ENCODE measurements around the gene TRAF3IP1. TPM values are rescaled to one million over a fixed set of nuclear protein-coding genes. Genes with fewer than 3 reads are reported as not detected.
"Not testable (repeated sequence)": the region's sequence is repeated elsewhere in the genome, so short reads cannot be mapped to it uniquely, and the experiment has no call there.

Gene TRAF3IP1
- total RNA-seq, 2 experiments from 2014 or later: 5.1 to 6.9 TPM

DNA sequence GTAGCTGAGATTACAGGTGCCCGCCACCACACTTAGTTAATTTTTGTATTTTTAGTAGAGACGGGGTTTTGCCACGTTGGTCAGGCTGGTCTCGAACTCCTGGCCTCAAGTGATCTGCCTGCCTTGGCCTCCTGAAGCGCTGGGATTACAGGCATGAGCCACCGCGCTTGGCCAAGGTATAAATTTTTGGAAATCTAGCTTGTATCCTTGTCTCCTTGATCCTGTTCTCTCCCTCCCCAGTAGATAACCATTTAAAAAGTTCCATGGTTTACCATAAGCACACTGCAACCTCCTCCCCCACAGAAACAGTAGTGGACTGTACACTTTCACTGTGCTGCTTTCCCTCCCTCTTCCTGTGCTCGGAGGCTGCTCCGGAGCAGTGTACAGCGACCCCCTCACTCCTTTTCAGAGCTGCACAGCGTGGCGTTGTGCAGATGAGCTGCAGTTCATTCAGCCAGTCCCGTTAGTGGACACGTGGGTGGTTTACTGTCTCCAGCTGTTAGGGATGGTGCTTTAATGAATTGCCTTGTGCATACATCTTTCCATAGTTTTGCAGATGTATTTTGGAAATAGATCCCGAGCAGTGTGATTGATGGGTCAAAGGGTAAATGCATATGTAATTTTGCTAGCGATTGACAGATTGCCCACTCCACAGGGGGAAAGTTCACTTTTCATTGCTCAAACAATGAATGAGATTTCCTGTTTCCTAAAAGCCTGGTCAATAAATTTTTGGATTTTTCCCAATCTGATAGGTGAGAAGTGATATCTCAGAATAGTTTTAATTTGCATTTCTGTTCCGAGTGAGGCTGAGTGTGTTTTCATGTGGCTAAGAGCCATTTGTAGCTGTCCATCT lies 121.2 kb downstream of the TRAF3IP1 start:
- POLR2A ChIA-PET: no interaction called here
- CTCF ChIA-PET: no interaction called here
- Histone ChIP-seq H3K27me3 (ENCODE audit: control insufficient read depth in 1 of 2, insufficient read depth in 2 of 2, low read length in 2 of 2) (no peaks in the 10 kb centered on the region), H3K9me3 (ENCODE audit: control insufficient read depth in 1 of 2, insufficient read depth in 1 of 2, low read length in 2 of 2) (no peaks in the 10 kb centered on the region), H3K36me3 (ENCODE audit: insufficient read depth, low read length) (peaks cover 62% of the 10 kb centered on the region), H3K4me1 (ENCODE audit: insufficient read depth, low read length) (peaks cover 20% of the 10 kb centered on the region), H3K4me3 (ENCODE audit: low read length) (no peak overlapping the region), H3K27ac (ENCODE audit: low read depth in 1 of 2, low read length in 2 of 2) (no peak overlapping the region)
- H3K27me3 Mint-ChIP-seq: no peaks in the 10 kb centered on the region
- H3K4me3 Mint-ChIP-seq: no peak overlapping the region
- H3K9me3 Mint-ChIP-seq: no peaks in the 10 kb centered on the region
- peak overlapping the region; percentile 82 for H3K27ac Mint-ChIP-seq
- no peak for DNase-seq
- peaks cover 93% of the 10 kb centered on the region for H3K36me3 Mint-ChIP-seq (ENCODE audit: low read depth)
- no peak for ATAC-seq (ENCODE audit: poor library complexity)
- TF ChIP-seq, protein P1, sequence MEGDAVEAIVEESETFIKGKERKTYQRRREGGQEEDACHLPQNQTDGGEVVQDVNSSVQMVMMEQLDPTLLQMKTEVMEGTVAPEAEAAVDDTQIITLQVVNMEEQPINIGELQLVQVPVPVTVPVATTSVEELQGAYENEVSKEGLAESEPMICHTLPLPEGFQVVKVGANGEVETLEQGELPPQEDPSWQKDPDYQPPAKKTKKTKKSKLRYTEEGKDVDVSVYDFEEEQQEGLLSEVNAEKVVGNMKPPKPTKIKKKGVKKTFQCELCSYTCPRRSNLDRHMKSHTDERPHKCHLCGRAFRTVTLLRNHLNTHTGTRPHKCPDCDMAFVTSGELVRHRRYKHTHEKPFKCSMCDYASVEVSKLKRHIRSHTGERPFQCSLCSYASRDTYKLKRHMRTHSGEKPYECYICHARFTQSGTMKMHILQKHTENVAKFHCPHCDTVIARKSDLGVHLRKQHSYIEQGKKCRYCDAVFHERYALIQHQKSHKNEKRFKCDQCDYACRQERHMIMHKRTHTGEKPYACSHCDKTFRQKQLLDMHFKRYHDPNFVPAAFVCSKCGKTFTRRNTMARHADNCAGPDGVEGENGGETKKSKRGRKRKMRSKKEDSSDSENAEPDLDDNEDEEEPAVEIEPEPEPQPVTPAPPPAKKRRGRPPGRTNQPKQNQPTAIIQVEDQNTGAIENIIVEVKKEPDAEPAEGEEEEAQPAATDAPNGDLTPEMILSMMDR (IDR thresholded peaks at IDR 0.05): no peak
- peaks cover 50% of the 10 kb centered on the region for H3K4me1 Mint-ChIP-seq (ENCODE audit: low read depth)
- intact Hi-C loops (cut with DNase I, micrococcal nuclease): no loop called here

DNA sequence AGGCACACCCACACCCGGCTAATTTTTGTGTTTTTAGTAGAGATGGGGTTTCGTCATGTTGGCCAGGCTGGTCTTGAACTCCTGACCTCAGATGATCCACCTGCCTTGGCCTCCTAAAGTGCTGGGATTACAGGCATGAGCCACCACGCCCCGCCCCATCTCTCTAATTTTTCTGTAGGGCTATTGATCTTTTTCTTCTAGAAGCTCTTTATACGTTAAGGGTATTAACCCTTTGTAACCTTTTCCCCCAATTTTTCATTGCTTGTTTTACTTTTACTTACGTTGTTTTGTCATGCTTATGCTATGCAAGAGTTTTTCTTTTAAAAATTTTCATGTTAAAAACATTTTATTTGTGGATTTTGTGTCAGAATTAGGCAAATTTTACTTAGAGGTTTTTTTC lies 121.9 kb downstream of the TRAF3IP1 start:
- DNase-seq; H3K27ac ChIP-seq (ENCODE audit: low read depth in 1 of 2, low read length in 2 of 2); H3K4me3 ChIP-seq (ENCODE audit: low read length); CTCF ChIA-PET; POLR2A ChIA-PET; H3K27me3 Mint-ChIP-seq; intact Hi-C loops (cut with DNase I, micrococcal nuclease); H3K27me3 ChIP-seq (ENCODE audit: control insufficient read depth in 1 of 2, insufficient read depth in 2 of 2, low read length in 2 of 2); H3K9me3 Mint-ChIP-seq; ATAC-seq (ENCODE audit: poor library complexity); H3K9me3 ChIP-seq (ENCODE audit: control insufficient read depth in 1 of 2, insufficient read depth in 1 of 2, low read length in 2 of 2); H3K4me3 Mint-ChIP-seq: not testable (repeated sequence)
- peaks cover 66% of the 10 kb centered on the region for H3K36me3 ChIP-seq (ENCODE audit: insufficient read depth, low read length)
- Mint-ChIP-seq H3K27ac (peak overlapping the region; percentile 31), H3K4me1 (ENCODE audit: low read depth) (peaks cover 46% of the 10 kb centered on the region), H3K36me3 (ENCODE audit: low read depth) (peaks cover 93% of the 10 kb centered on the region)
- peaks cover 20% of the 10 kb centered on the region for H3K4me1 ChIP-seq (ENCODE audit: insufficient read depth, low read length)

DNA sequence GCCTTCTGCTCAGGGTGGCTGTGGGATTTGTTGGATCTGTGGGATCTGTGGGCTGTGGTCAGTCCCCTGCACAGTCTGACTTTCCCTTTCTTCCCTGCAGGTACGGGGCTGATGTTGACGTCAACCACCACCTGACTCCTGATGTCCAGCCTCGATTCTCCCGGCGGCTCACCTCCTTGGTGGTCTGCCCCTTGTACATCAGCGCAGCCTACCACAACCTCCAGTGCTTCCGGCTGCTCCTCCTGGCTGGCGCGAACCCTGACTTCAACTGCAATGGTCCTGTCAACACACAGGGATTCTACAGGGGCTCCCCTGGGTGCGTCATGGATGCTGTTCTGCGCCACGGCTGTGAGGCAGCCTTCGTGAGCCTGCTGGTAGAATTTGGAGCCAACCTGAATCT lies 123.9 kb downstream of the TRAF3IP1 start:
- no peak overlapping the region for H3K4me3 ChIP-seq (ENCODE audit: low read length)
- H3K4me1 ChIP-seq (ENCODE audit: insufficient read depth, low read length): peaks cover 16% of the 10 kb centered on the region
- intact Hi-C loops (cut with DNase I, micrococcal nuclease): no loop called here
- peaks cover 79% of the 10 kb centered on the region for H3K36me3 ChIP-seq (ENCODE audit: insufficient read depth, low read length)
- TF ChIP-seq, protein P1 (IDR thresholded peaks at IDR 0.05): no peak
- H3K27ac ChIP-seq (ENCODE audit: low read depth in 1 of 2, low read length in 2 of 2): no peak overlapping the region
- peaks cover 31% of the 10 kb centered on the region for H3K4me1 Mint-ChIP-seq (ENCODE audit: low read depth)
- peaks cover 94% of the 10 kb centered on the region for H3K36me3 Mint-ChIP-seq (ENCODE audit: low read depth)
- no peak overlapping the region for H3K27ac Mint-ChIP-seq
- POLR2A ChIA-PET: no interaction called here
- ATAC-seq (ENCODE audit: poor library complexity) (no peak), DNase-seq (no peak)
- no peak overlapping the region for H3K4me3 Mint-ChIP-seq
- no peaks in the 10 kb centered on the region for H3K9me3 ChIP-seq (ENCODE audit: control insufficient read depth in 1 of 2, insufficient read depth in 1 of 2, low read length in 2 of 2)
- H3K27me3 ChIP-seq (ENCODE audit: control insufficient read depth in 1 of 2, insufficient read depth in 2 of 2, low read length in 2 of 2): no peaks in the 10 kb centered on the region
- H3K27me3 Mint-ChIP-seq: no peaks in the 10 kb centered on the region
- CTCF ChIA-PET: no interaction called here
- H3K9me3 Mint-ChIP-seq: no peaks in the 10 kb centered on the region

Data from CD4-positive, alpha-beta T cell (primary cell).